PC-9 (cell line): Measurements from ENCODE around the gene CNTN5. TPM values are rescaled to one million over a fixed set of nuclear protein-coding genes. Genes with fewer than 3 reads are reported as not detected.

ENCODE experiments used
- BruUV-seq: library from RNA; stranded (reverse); fragments of 400-500 nt; replicated peaks from 2 replicates; lab custom pipeline; 2021; lab: Mats Ljungman, UMichigan
- CTCF ChIA-PET: fragments of 300-600 bp; sonication (Branson Sonifier 250); formaldehyde crosslinking; loops from one replicate; lab custom pipeline; 2022; ENCODE audit warnings: antibody characterized with exemption; lab: Charles Lee
- POLR2A ChIA-PET: fragments of 300-600 bp; sonication (Branson Sonifier 250); formaldehyde crosslinking; loops from one replicate; lab custom pipeline; 2022; ENCODE audit warnings: antibody characterized with exemption; ENCODE audit not compliant: unreplicated experiment; lab: Charles Lee
- DNase-seq, 2 experiments: peaks; one replicate each; pipeline versions ENCODE4 v3.0.0 to v3.0.0-alpha.2; 2015 to 2022; ENCODE audit warnings: mixed read lengths in 1 of 2
- H2AFZ ChIP-seq: fragments of 200-600 bp; sonication (generic); 2 replicates; pipeline ENCODE4 v1.8.1; 2017; ENCODE audit warnings: antibody characterized with exemption
- H3F3A ChIP-seq: fragments of 200-600 bp; sonication (generic); 2 replicates; pipeline ENCODE4 v1.8.1; 2017; ENCODE audit warnings: antibody characterized with exemption, mild to moderate bottlenecking, low read depth; ENCODE audit not compliant: insufficient read depth
- H3K27ac ChIP-seq: fragments of 200-600 bp; sonication (generic); 2 replicates; pipeline ENCODE4 v1.6.1; 2016; ENCODE audit warnings: mixed run types
- H3K27me3 ChIP-seq: fragments of 200-600 bp; sonication (generic); 2 replicates; pipeline ENCODE4 v1.6.1; 2016; ENCODE audit warnings: low read depth, mixed run types; ENCODE audit not compliant: insufficient read depth
- H3K36me3 ChIP-seq: fragments of 200-600 bp; sonication (generic); 2 replicates; pipeline ENCODE4 v1.6.1; 2016; ENCODE audit warnings: low read depth, mixed run types
- H3K4me1 ChIP-seq: fragments of 200-600 bp; sonication (generic); replicated peaks from 2 replicates; pipeline ENCODE4 v1.6.1; 2016; ENCODE audit warnings: mixed run types; ENCODE audit not compliant: insufficient read depth
- H3K4me2 ChIP-seq: fragments of 200-600 bp; sonication (generic); 2 replicates; pipeline ENCODE4 v1.6.1; 2017; ENCODE audit warnings: mixed run types
- H3K4me3 ChIP-seq: fragments of 200-600 bp; sonication (generic); 2 replicates; pipeline ENCODE4 v1.6.1; 2016; ENCODE audit warnings: mixed run types
- H3K79me2 ChIP-seq: fragments of 200-600 bp; sonication (generic); 2 replicates; pipeline ENCODE4 v1.6.1; 2017; ENCODE audit warnings: low read depth, mixed run types
- H3K9me2 ChIP-seq: fragments of 200-600 bp; sonication (generic); 2 replicates; pipeline ENCODE4 v1.8.1; 2017; ENCODE audit warnings: mild to moderate bottlenecking; ENCODE audit not compliant: insufficient read depth
- H3K9me3 ChIP-seq: fragments of 200-600 bp; sonication (generic); 2 replicates; pipeline ENCODE4 v1.8.1; 2016; ENCODE audit warnings: low read depth; ENCODE audit not compliant: insufficient read depth
- H4K20me1 ChIP-seq: fragments of 200-600 bp; sonication (generic); 2 replicates; pipeline ENCODE4 v1.8.1; 2017; ENCODE audit not compliant: insufficient read depth
- EZH2 ChIP-seq: fragments of 200-600 bp; sonication (generic); IDR thresholded peaks from 2 replicates; pipeline ENCODE4 v1.8.0; 2017; ENCODE audit warnings: antibody characterized with exemption, low read depth
- intact Hi-C: fragments of 100-400 bp; cut with micrococcal nuclease; formaldehyde crosslinking; loops from one replicate; pipeline ENCODE4 v1.10.0; 2022; ENCODE audit not compliant: unreplicated experiment
- total RNA-seq: library from RNA; stranded (reverse); gene quantifications from 2 replicates; pipeline ENCODE4 v1.2.3, GENCODE V29; 2021
- TF ChIP-seq, protein P1 (sequence below): fragments of 200-600 bp; sonication (generic); conservative IDR thresholded peaks from 2 replicates; pipeline ENCODE4 v1.6.1; 2017; ENCODE audit warnings: mixed run types, antibody characterized with exemption, mild to moderate bottlenecking, moderate library complexity

Gene CNTN5
- total RNA-seq, 1 experiment from 2014 or later, result not detected

DNA sequence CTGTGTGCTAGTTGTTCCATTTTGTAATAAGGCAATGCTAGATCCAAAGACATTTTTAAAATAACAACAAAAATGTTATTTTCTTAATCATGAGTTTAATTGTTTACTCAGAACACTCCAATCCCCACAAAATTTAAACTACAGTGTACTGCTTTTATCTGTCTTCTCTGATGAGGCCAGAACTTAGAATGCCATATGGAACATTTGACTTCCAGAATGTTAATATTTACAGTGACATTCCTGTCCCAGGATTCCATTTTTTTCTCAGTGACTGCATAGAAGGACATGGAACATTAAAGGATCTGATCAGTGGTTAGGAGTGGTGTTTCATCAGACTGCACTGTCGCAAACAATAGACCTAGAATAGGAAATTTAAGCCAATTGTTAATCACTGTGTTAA is 1171.4 kb downstream of the CNTN5 start:
- Histone ChIP-seq H3K4me1 (no peaks in the 10 kb centered on the region), H3K9me3 (no peaks in the 10 kb centered on the region), H3K9me2 (no peaks in the 10 kb centered on the region), H3K79me2 (no peaks in the 10 kb centered on the region), H4K20me1 (no peaks in the 10 kb centered on the region), H3K36me3 (no peaks in the 10 kb centered on the region), H3F3A (no peaks in the 10 kb centered on the region), H3K27ac (no peak overlapping the region), H2AFZ (no peak overlapping the region), H3K4me3 (no peak overlapping the region), H3K4me2 (no peak overlapping the region), H3K27me3 (no peaks in the 10 kb centered on the region)
- TF ChIP-seq EZH2, result no peak
- TF ChIP-seq, protein P1, sequence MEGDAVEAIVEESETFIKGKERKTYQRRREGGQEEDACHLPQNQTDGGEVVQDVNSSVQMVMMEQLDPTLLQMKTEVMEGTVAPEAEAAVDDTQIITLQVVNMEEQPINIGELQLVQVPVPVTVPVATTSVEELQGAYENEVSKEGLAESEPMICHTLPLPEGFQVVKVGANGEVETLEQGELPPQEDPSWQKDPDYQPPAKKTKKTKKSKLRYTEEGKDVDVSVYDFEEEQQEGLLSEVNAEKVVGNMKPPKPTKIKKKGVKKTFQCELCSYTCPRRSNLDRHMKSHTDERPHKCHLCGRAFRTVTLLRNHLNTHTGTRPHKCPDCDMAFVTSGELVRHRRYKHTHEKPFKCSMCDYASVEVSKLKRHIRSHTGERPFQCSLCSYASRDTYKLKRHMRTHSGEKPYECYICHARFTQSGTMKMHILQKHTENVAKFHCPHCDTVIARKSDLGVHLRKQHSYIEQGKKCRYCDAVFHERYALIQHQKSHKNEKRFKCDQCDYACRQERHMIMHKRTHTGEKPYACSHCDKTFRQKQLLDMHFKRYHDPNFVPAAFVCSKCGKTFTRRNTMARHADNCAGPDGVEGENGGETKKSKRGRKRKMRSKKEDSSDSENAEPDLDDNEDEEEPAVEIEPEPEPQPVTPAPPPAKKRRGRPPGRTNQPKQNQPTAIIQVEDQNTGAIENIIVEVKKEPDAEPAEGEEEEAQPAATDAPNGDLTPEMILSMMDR, result no peak
- BruUV-seq, result no TSS peak
- CTCF ChIA-PET, result no interaction called here
- intact Hi-C loops, result no loop called here
- DNase-seq, result no peak
- POLR2A ChIA-PET, result no interaction called here

DNA sequence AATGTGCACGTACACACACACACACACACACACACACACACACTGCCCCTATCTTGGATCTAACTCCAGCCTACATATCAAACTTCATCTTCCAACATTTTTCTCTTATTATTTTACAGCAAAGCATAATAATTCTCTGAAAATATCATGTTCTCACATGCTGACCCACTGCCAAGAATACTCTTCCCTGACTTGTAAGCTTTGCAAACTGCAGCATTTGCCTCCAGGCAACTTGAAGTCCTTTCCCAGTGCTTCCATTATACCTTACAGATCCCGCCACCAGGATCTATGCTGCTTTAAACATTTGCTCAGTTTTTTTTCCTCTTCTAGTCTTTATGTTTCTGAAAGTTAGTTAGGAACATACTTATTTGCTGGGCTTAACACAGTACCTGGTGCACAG is 1183.0 kb downstream of the CNTN5 start:
- H3K36me3 ChIP-seq, result no peaks in the 10 kb centered on the region
- H3K4me2 ChIP-seq, result no peak overlapping the region
- no peak overlapping the region for H3K27ac ChIP-seq
- CTCF ChIA-PET, result no interaction called here
- DNase-seq, result no peak
- no peaks in the 10 kb centered on the region for H4K20me1 ChIP-seq
- intact Hi-C loops, result no loop called here
- H3K9me2 ChIP-seq, result no peaks in the 10 kb centered on the region
- no peaks in the 10 kb centered on the region for H3K79me2 ChIP-seq
- H3K27me3 ChIP-seq, result no peaks in the 10 kb centered on the region
- H3K9me3 ChIP-seq, result no peaks in the 10 kb centered on the region
- POLR2A ChIA-PET, result no interaction called here
- TF ChIP-seq, protein P1, result no peak
- TF ChIP-seq EZH2, result no peak
- H3K4me3 ChIP-seq, result no peak overlapping the region
- BruUV-seq, result no TSS peak
- no peak overlapping the region for H2AFZ ChIP-seq
- no peaks in the 10 kb centered on the region for H3K4me1 ChIP-seq
- H3F3A ChIP-seq, result no peaks in the 10 kb centered on the region

DNA sequence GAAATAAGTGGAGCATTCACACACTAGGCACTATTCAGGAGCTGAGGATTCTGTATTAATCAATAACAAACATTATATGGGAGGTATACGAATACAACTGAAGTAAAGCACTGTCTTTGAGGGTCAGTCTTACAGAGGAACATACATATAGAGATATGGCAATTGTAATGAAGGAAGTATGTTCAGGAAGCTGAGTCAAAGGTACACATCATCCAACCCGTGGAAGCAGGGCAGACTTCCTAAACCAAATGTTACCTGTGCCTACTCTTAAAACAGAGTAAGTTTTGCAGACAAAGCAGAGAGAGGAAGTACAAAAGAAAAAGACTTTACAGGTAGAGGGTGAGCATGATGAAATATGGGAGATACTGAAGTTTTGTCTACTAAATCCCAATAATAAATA is 1185.2 kb downstream of the CNTN5 start:
- H2AFZ ChIP-seq, result no peak overlapping the region
- no peaks in the 10 kb centered on the region for H3K9me3 ChIP-seq
- POLR2A ChIA-PET, result no interaction called here
- CTCF ChIA-PET, result no interaction called here
- no peaks in the 10 kb centered on the region for H4K20me1 ChIP-seq
- no TSS peak for BruUV-seq
- H3K4me3 ChIP-seq, result no peak overlapping the region
- no peaks in the 10 kb centered on the region for H3K79me2 ChIP-seq
- H3K36me3 ChIP-seq, result no peaks in the 10 kb centered on the region
- H3K4me1 ChIP-seq, result no peaks in the 10 kb centered on the region
- intact Hi-C loops, result no loop called here
- no peaks in the 10 kb centered on the region for H3F3A ChIP-seq
- no peaks in the 10 kb centered on the region for H3K27me3 ChIP-seq
- TF ChIP-seq, protein P1, result no peak
- no peak for TF ChIP-seq EZH2
- DNase-seq, result no peak
- no peaks in the 10 kb centered on the region for H3K9me2 ChIP-seq
- H3K4me2 ChIP-seq, result no peak overlapping the region
- H3K27ac ChIP-seq, result no peak overlapping the region
